IPS-NIHi11 (cell line): Measurements from ENCODE around the gene EZR.

Experiments
- DNase-seq: peaks from one replicate; pipeline ENCODE4 v3.0.0; 2012; ENCODE audit warnings: mixed read lengths, low spot score

The EZR gene

DNA sequence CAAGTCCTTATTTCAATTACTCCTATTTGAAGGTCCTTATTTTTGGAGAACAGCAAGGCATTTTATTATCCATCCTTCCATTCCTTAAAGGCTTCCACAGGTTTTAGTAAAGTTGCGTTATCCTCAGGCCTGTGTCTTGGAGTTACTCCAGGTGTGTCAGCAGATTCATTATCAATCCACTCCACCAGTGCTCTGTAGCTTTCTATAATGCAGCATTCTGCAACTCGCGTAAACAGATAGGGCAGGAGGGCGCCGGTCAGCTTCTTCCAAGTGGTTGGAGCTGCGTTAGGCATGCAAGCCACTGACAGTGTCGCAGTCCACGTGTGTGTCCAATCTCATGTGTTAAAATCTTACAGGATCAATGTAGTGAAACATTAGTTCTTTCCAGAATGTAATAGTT lies 93.5 kb downstream of the EZR start:
- no peak for DNase-seq

DNA sequence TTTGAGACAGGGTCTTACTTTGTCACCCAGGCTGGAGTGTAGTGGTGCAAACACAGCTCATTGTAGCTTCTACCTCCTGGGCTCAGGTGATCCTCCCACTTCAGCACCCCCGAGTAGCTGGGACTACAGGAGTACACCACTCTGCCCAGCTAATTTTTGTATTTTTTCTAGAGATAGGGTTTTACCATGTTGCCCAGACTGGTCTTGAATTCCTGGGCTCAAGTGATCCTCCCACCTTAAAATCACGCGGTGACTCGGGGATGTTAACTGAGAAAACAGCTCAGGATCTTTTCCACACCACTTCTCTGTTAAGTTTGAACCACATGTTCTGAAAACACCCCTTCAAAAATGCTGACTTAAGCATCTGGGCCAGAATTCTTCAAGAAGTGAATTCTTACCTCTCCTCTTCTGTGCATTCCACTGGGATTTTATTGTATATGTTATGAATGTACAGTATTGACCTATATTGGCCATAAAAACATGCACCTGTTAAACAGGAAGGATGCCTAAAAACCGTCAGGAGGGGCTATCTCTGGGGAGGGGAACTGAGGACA lies 96.9 kb downstream of the EZR start:
- no peak for DNase-seq

DNA sequence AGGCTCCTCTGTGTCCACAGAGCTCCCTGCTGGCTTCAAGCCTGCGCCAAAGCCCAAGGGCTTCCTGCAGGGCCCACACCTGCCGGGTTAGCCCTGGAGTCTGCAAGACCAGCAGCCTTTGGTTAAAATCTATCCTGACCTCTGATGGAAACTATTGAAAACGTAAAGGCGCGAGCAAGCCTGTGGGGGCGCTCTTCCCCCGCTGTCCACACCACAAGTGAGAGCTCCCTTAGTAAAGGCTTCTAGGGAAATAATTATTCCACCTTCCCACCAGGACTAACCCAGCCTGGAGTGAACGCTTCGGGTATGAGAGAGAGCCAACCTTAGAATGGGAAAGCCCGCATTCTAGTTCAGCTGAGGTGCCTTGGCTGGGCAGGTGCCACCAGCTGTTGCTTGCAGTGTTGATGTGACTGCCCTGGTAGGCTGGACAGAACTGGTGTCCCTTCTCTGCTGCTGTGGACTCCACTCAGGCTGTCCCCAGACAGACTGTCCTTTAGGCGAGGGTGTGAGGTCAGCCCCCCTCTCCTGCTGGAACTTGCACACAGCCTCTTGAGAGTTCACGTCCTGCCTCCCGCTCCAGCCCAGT lies 100.6 kb downstream of the EZR start:
- DNase-seq: peak; percentile 79

DNA sequence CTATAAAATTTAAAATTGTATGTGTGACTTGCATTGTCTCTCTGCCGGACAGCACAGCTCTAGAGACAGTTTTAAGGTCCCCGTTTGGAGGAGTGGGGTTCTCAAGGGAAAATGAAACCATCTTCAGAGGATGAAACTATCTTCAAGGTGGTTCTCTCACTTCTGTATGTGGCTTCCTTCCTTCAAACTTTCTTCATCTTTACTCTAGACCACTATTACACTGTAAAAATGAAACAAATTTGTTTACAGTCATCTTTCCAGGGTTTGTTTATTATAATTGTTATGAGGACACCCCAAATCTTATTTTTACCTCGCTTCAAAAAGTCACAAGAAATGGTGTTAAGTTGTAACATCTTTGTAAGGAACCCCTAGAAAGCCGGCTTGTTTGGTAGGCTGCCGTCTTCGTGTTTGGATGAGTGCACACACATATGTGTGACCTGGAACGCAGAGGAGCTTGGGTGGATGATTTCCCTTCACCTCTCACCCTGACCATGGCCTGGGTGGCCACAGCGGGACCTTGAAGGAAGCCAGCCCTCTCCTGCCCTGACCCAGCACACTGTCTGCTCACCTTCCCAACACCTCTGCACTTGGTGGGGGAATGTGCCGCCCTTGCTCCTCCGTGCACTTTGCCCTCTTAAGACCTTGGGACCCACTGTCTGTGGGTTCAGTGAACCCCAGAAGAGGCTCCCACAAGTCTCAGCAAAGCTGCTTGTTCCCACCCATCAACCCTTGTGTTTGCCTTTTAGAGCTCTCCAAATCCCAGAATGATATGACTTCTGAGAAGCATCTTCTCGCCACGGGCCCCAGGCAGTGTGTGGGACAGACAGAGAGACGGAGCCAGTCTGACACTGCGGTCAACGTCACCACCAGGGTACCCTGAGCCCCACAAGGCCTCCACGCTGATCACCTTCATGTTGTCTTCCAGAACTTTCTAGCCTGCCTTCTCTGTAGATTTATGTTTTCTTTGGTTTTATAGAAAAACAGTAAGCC lies 101.5 kb downstream of the EZR start:
- no peak for DNase-seq
